ENCODE results near the gene ACTN3.

DNA sequence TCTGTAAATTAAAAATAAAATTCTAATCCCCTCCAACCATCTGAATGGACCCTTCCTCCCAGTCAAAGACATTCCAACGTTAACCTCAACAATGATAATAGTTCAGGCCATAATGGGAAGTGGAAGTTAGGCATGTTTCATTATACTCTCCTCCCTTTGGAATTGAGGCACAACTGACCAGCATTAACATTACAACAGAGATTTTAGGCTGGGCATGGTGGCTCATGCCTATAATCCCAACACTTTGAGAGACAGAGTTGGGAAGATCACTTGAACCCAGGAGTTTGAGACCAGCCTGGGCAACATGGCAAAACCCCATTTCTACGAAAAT lies 24.1 kb downstream of the ACTN3 start:
- TF ChIP-seq, protein P1, sequence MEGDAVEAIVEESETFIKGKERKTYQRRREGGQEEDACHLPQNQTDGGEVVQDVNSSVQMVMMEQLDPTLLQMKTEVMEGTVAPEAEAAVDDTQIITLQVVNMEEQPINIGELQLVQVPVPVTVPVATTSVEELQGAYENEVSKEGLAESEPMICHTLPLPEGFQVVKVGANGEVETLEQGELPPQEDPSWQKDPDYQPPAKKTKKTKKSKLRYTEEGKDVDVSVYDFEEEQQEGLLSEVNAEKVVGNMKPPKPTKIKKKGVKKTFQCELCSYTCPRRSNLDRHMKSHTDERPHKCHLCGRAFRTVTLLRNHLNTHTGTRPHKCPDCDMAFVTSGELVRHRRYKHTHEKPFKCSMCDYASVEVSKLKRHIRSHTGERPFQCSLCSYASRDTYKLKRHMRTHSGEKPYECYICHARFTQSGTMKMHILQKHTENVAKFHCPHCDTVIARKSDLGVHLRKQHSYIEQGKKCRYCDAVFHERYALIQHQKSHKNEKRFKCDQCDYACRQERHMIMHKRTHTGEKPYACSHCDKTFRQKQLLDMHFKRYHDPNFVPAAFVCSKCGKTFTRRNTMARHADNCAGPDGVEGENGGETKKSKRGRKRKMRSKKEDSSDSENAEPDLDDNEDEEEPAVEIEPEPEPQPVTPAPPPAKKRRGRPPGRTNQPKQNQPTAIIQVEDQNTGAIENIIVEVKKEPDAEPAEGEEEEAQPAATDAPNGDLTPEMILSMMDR (IDR thresholded peaks at IDR 0.05): no peak
- TF ChIP-seq POLR2A (IDR thresholded peaks at IDR 0.05): no peak

All from heart left ventricle (tissue), 13 donors.